WTC11 (cell line): ENCODE results near the gene CEMIP. TPM values are rescaled to one million over a fixed set of nuclear protein-coding genes. Genes with fewer than 3 reads are reported as not detected.

Experiments
- ATAC-seq: fragments of 200-7000 bp; cut with Tn5 transposase; 2 replicates; pipeline ENCODE4 v1.10.0; 2021; ENCODE audit warnings: mild to moderate bottlenecking, moderate library complexity
- CTCF ChIA-PET: fragments of 300-600 bp; sonication (Branson Sonifier 250); formaldehyde crosslinking; loops from one replicate; lab custom pipeline; 2021; ENCODE audit warnings: antibody characterized with exemption; lab: Charles Lee
- POLR2A ChIA-PET: fragments of 350-600 bp; sonication (Branson Sonifier 250); formaldehyde crosslinking; loops from one replicate; lab custom pipeline; 2021; ENCODE audit warnings: antibody characterized with exemption; lab: Charles Lee
- DNase-seq: peaks from one replicate; pipeline ENCODE4 v3.0.0; 2021; ENCODE audit warnings: low spot score
- H3K27ac Mint-ChIP-seq: 2 replicates; pipeline ENCODE4 v1.8.0; 2021; ENCODE audit warnings: mixed read lengths
- H3K27me3 Mint-ChIP-seq: 2 replicates; pipeline ENCODE4 v1.8.0; 2021; ENCODE audit warnings: low read depth, mild to moderate bottlenecking, moderate library complexity, mixed read lengths
- H3K36me3 Mint-ChIP-seq: 2 replicates; pipeline ENCODE4 v1.8.0; 2021; ENCODE audit warnings: mixed read lengths
- H3K4me1 Mint-ChIP-seq: 2 replicates; pipeline ENCODE4 v1.8.0; 2022; ENCODE audit warnings: mixed read lengths
- H3K4me3 Mint-ChIP-seq: 2 replicates; pipeline ENCODE4 v1.8.0; 2021; ENCODE audit warnings: mild to moderate bottlenecking, moderate library complexity, mixed read lengths
- H3K9me3 Mint-ChIP-seq: 2 replicates; pipeline ENCODE4 v1.8.0; 2021; ENCODE audit warnings: mixed read lengths
- CREB1 ChIP-seq: sonication (generic); formaldehyde crosslinking; IDR thresholded peaks from 2 replicates; pipeline ENCODE4 v1.8.0; 2023; ENCODE audit warnings: mild to moderate bottlenecking, missing genetic modification reagents
- ETV6 ChIP-seq: sonication (generic); formaldehyde crosslinking; IDR thresholded peaks from 2 replicates; pipeline ENCODE4 v1.8.1; 2022; ENCODE audit warnings: mild to moderate bottlenecking, missing genetic modification reagents
- HMGA2 ChIP-seq: fragments of 250-450 bp; sonication (Bioruptor Pico); IDR thresholded peaks from 2 replicates; pipeline ENCODE4 v1.4.0; 2021; ENCODE audit warnings: mild to moderate bottlenecking, moderate library complexity
- JAZF1 ChIP-seq: fragments of 250-450 bp; sonication (Bioruptor Pico); IDR thresholded peaks from 2 replicates; pipeline ENCODE4 v1.9.0; 2021; ENCODE audit warnings: moderate library complexity, mild to moderate bottlenecking, inconsistent platforms
- NR1H2 ChIP-seq: sonication (generic); formaldehyde crosslinking; IDR thresholded peaks from 2 replicates; pipeline ENCODE4 v1.9.0; 2021; ENCODE audit warnings: mild to moderate bottlenecking, moderate library complexity, missing genetic modification reagents
- TEAD4 ChIP-seq: sonication (generic); formaldehyde crosslinking; IDR thresholded peaks from 2 replicates; pipeline ENCODE4 v1.8.0; 2022; ENCODE audit warnings: mild to moderate bottlenecking, missing genetic modification reagents
- ZNF219 ChIP-seq: sonication (generic); formaldehyde crosslinking; IDR thresholded peaks from 2 replicates; pipeline ENCODE4 v1.8.0; 2023; ENCODE audit warnings: missing genetic modification reagents, mild to moderate bottlenecking, borderline replicate concordance
- ZNF317 ChIP-seq: sonication (generic); formaldehyde crosslinking; IDR thresholded peaks from 2 replicates; pipeline ENCODE4 v1.8.1; 2023; ENCODE audit warnings: low read depth, mild to moderate bottlenecking, moderate library complexity, missing genetic modification reagents, borderline replicate concordance
- total RNA-seq: library from RNA; stranded (reverse); gene quantifications from 3 replicates; pipeline ENCODE4 v1.2.3, GENCODE V29; 2021
- TF ChIP-seq, protein P1 (sequence below): sonication (generic); formaldehyde crosslinking; conservative IDR thresholded peaks from 2 replicates; pipeline ENCODE4 v1.8.1; 2023; ENCODE audit warnings: mild to moderate bottlenecking, low read depth, missing genetic modification reagents, moderate library complexity
- TF ChIP-seq, protein P2 (sequence below): sonication (generic); formaldehyde crosslinking; IDR thresholded peaks from 2 replicates; pipeline ENCODE4 v1.8.1; 2022; ENCODE audit warnings: mild to moderate bottlenecking, missing genetic modification reagents, moderate library complexity, borderline replicate concordance
- TF ChIP-seq, protein P3 (sequence below): sonication (generic); formaldehyde crosslinking; IDR thresholded peaks from 2 replicates; pipeline ENCODE4 v1.8.0; 2023; ENCODE audit warnings: mild to moderate bottlenecking, missing genetic modification reagents
- TF ChIP-seq, protein P4 (sequence below): sonication (generic); formaldehyde crosslinking; conservative IDR thresholded peaks from 2 replicates; pipeline ENCODE4 v1.8.1; 2022; ENCODE audit warnings: mild to moderate bottlenecking, missing genetic modification reagents
- TF ChIP-seq, protein P5 (sequence below): sonication (generic); formaldehyde crosslinking; IDR thresholded peaks from 2 replicates; pipeline ENCODE4 v1.8.1; 2023; ENCODE audit warnings: mild to moderate bottlenecking, missing genetic modification reagents, moderate library complexity
- TF ChIP-seq, protein P6 (sequence below): fragments of 250-450 bp; sonication (Bioruptor Pico); conservative IDR thresholded peaks from 2 replicates; pipeline ENCODE4 v1.9.0; 2021; ENCODE audit warnings: mild to moderate bottlenecking
- TF ChIP-seq, protein P7 (sequence below): fragments of 250-450 bp; sonication (Bioruptor Pico); IDR thresholded peaks from 2 replicates; pipeline ENCODE4 v1.8.0; 2021; ENCODE audit warnings: mild to moderate bottlenecking

CEMIP gene
- total RNA-seq, 1 experiment from 2014 or later, result 0.87 TPM

DNA sequence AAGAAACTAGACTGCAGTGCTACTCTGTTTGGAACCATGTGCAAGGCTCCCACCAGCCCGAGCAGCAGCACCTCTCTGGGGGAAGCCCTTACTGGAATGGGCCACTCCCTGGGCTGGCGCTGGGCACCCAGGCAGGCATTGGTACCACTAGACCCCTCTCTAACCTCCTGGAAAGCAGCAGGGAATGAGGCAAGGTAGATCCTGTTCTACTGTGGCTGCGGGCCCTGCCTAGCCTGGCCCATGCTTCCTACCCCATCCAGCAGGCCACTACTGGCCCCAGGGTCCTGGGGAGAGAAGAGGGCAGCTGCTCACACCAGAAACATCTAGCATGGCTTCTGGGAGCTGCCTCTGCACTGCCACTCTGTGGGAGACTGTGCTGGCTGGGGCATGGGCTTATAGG, 165.6 kb downstream of the CEMIP start (continued):
- TF ChIP-seq, protein P1, sequence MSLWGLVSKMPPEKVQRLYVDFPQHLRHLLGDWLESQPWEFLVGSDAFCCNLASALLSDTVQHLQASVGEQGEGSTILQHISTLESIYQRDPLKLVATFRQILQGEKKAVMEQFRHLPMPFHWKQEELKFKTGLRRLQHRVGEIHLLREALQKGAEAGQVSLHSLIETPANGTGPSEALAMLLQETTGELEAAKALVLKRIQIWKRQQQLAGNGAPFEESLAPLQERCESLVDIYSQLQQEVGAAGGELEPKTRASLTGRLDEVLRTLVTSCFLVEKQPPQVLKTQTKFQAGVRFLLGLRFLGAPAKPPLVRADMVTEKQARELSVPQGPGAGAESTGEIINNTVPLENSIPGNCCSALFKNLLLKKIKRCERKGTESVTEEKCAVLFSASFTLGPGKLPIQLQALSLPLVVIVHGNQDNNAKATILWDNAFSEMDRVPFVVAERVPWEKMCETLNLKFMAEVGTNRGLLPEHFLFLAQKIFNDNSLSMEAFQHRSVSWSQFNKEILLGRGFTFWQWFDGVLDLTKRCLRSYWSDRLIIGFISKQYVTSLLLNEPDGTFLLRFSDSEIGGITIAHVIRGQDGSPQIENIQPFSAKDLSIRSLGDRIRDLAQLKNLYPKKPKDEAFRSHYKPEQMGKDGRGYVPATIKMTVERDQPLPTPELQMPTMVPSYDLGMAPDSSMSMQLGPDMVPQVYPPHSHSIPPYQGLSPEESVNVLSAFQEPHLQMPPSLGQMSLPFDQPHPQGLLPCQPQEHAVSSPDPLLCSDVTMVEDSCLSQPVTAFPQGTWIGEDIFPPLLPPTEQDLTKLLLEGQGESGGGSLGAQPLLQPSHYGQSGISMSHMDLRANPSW (CRISPR knock-in tag), result no peak
- TF ChIP-seq CREB1 (CRISPR knock-in tag) (no peak), ZNF219 (no peak)
- TF ChIP-seq, protein P2, sequence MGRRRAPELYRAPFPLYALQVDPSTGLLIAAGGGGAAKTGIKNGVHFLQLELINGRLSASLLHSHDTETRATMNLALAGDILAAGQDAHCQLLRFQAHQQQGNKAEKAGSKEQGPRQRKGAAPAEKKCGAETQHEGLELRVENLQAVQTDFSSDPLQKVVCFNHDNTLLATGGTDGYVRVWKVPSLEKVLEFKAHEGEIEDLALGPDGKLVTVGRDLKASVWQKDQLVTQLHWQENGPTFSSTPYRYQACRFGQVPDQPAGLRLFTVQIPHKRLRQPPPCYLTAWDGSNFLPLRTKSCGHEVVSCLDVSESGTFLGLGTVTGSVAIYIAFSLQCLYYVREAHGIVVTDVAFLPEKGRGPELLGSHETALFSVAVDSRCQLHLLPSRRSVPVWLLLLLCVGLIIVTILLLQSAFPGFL (CRISPR knock-in tag), result no peak
- TF ChIP-seq, protein P3, sequence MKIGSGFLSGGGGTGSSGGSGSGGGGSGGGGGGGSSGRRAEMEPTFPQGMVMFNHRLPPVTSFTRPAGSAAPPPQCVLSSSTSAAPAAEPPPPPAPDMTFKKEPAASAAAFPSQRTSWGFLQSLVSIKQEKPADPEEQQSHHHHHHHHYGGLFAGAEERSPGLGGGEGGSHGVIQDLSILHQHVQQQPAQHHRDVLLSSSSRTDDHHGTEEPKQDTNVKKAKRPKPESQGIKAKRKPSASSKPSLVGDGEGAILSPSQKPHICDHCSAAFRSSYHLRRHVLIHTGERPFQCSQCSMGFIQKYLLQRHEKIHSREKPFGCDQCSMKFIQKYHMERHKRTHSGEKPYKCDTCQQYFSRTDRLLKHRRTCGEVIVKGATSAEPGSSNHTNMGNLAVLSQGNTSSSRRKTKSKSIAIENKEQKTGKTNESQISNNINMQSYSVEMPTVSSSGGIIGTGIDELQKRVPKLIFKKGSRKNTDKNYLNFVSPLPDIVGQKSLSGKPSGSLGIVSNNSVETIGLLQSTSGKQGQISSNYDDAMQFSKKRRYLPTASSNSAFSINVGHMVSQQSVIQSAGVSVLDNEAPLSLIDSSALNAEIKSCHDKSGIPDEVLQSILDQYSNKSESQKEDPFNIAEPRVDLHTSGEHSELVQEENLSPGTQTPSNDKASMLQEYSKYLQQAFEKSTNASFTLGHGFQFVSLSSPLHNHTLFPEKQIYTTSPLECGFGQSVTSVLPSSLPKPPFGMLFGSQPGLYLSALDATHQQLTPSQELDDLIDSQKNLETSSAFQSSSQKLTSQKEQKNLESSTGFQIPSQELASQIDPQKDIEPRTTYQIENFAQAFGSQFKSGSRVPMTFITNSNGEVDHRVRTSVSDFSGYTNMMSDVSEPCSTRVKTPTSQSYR, result no peak
- TF ChIP-seq, protein P4, sequence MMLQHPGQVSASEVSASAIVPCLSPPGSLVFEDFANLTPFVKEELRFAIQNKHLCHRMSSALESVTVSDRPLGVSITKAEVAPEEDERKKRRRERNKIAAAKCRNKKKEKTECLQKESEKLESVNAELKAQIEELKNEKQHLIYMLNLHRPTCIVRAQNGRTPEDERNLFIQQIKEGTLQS (CRISPR knock-in tag), result no peak
- TF ChIP-seq, all 79 proteins: peak for 0

DNA sequence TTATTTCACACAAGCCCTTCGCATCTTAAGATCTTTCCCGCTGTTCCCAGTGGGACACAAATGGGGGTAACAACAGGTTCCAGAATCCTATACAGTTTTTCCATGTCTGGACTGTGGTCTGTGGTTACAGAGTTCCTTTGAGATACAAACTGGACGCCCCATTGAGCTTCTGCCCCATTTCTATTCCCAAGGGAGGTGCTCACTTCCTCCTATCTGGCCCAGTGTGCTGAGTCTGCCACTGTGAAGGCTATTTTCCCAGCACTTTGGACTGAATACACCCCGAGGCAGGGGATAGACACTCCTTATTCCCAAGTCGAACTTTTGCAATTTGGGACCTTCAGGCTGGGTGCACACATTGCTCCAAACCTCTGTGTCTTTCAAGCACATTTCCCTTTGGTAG, 166.4 kb downstream of the CEMIP start:
- Mint-ChIP-seq H3K27ac (no peak overlapping the region), H3K4me1 (peaks cover 2% of the 10 kb centered on the region; the same call in 1 of the 2 replicates), H3K27me3 (no peaks in the 10 kb centered on the region), H3K4me3 (no peak overlapping the region), H3K36me3 (peaks cover 28% of the 10 kb centered on the region), H3K9me3 (no peaks in the 10 kb centered on the region)
- TF ChIP-seq HMGA2 (no peak), TEAD4 (CRISPR knock-in tag) (no peak), NR1H2 (CRISPR knock-in tag) (no peak), ETV6 (CRISPR knock-in tag) (no peak), JAZF1 (no peak), ZNF317 (CRISPR knock-in tag) (no peak)
- TF ChIP-seq, protein P5, sequence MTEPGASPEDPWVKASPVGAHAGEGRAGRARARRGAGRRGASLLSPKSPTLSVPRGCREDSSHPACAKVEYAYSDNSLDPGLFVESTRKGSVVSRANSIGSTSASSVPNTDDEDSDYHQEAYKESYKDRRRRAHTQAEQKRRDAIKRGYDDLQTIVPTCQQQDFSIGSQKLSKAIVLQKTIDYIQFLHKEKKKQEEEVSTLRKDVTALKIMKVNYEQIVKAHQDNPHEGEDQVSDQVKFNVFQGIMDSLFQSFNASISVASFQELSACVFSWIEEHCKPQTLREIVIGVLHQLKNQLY (CRISPR knock-in tag), result no peak
- TF ChIP-seq, protein P3, result no peak
- TF ChIP-seq, protein P6, sequence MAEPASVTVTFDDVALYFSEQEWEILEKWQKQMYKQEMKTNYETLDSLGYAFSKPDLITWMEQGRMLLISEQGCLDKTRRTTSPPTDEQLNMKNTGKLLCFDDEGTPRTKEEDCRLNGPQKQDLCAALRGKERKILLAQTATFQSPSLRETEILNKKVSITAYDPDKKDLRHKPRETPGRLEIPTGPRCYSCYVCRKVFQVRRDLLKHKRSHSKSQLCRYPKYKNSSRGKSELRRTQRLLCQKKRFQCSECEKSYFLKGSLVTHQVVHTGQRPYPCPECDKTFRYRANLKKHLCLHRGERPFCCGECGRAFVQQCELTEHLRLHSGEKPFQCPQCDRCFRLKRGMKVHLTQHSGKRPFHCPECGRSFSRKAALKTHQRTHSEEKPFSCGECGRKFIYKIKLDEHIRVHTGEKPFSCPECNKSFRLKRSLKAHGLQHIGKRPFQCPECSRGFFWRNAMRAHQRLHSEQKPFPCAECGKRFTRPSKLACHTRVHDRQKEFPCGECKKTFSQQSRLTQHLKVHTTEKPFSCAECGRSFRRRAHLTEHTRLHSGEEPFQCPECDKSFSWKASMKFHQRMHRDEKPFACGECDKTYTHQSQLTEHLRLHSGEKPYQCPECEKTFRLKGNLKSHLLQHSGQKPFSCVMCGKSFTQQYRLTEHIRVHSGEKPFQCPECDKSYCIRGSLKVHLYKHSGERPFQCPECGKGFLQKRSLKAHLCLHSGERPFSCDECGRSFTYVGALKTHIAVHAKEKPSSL (CRISPR knock-in tag), result no peak
- TF ChIP-seq, protein P7, sequence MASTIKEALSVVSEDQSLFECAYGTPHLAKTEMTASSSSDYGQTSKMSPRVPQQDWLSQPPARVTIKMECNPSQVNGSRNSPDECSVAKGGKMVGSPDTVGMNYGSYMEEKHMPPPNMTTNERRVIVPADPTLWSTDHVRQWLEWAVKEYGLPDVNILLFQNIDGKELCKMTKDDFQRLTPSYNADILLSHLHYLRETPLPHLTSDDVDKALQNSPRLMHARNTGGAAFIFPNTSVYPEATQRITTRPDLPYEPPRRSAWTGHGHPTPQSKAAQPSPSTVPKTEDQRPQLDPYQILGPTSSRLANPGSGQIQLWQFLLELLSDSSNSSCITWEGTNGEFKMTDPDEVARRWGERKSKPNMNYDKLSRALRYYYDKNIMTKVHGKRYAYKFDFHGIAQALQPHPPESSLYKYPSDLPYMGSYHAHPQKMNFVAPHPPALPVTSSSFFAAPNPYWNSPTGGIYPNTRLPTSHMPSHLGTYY (CRISPR knock-in tag), result no peak
- CTCF ChIA-PET, result interaction anchor here (0.6 kb wide), 1 partner anchor 45 kb away, joined by 3 read pairs; no protein-coding TSS in a partner anchor
- POLR2A ChIA-PET, result no interaction called here
- DNase-seq (no peak), ATAC-seq (no peak)
